K562 (cell line): ENCODE measurements around the gene WWP2. TPM values are rescaled to one million over a fixed set of nuclear protein-coding genes. Genes with fewer than 3 reads are reported as not detected.

Experiments used
- BDP1 ChIP-seq: IDR thresholded peaks from 3 replicates; pipeline ENCODE4 v1.6.1; 2011; ENCODE audit not compliant: insufficient read length, insufficient read depth
- BMI1 ChIP-seq: fragments of 150-350 bp; IDR thresholded peaks from 2 replicates; pipeline ENCODE4 v1.6.1; 2014; ENCODE audit warnings: low read length
- GATAD2B ChIP-seq: fragments of 450-650 bp; IDR thresholded peaks from 2 replicates; pipeline ENCODE4 v1.6.1; 2017; ENCODE audit warnings: mild to moderate bottlenecking, borderline replicate concordance
- JUN ChIP-seq, 2 experiments: sonication (generic) in 1 of 2; formaldehyde crosslinking in 1 of 2; IDR thresholded peaks; 2 replicates each; pipeline versions ENCODE4 v1.6.1 to v1.8.0; 2012 to 2022; ENCODE audit warnings: borderline replicate concordance in 2 of 2, mild to moderate bottlenecking in 2 of 2, improper control_type of control experiment in 1 of 2, low read depth in 1 of 2, low read length in 1 of 2, missing genetic modification reagents in 1 of 2
- JUND ChIP-seq, 2 experiments: IDR thresholded peaks; 2 replicates in 1 of 2; 3 replicates in 1 of 2; pipeline ENCODE4 v1.6.1; 2011; ENCODE audit warnings: borderline replicate concordance in 2 of 2, low read depth in 2 of 2, low read length in 2 of 2, improper control_type of control experiment in 1 of 2, missing biosample characterization in 1 of 2, missing genetic modification characterization in 1 of 2, missing genetic modification reagents in 1 of 2
- KLF13 ChIP-seq: fragments of 450-650 bp; IDR thresholded peaks from 2 replicates; pipeline ENCODE4 v1.6.1; 2016; ENCODE audit warnings: missing genetic modification characterization, low read depth, mild to moderate bottlenecking, missing compliant biosample characterization, moderate library complexity, borderline replicate concordance
- NR4A1 ChIP-seq, 2 experiments: fragments of 250-450 bp in 1 of 2; fragments of 450-650 bp in 1 of 2; sonication (Bioruptor Pico) in 1 of 2; IDR thresholded peaks; 2 replicates each; pipeline versions ENCODE4 v1.4.0 to v1.6.1; 2016 to 2020; ENCODE audit warnings: mild to moderate bottlenecking in 2 of 2, missing compliant biosample characterization in 1 of 2, missing genetic modification characterization in 1 of 2, moderate library complexity in 1 of 2
- PCBP1 ChIP-seq: fragments of 200-400 bp; formaldehyde crosslinking; IDR thresholded peaks from 2 replicates; pipeline ENCODE4 v1.6.1; 2018; ENCODE audit warnings: mild to moderate bottlenecking, low read depth, low read length; ENCODE audit not compliant: poor library complexity, severe bottlenecking
- POU5F1 ChIP-seq: fragments of 150-350 bp; IDR thresholded peaks from 2 replicates; pipeline ENCODE4 v1.6.1; 2014; ENCODE audit warnings: borderline replicate concordance, low read length, low read depth, mild to moderate bottlenecking; ENCODE audit not compliant: partially characterized antibody
- SOX6 ChIP-seq: fragments of 450-650 bp; IDR thresholded peaks from 2 replicates; pipeline ENCODE4 v1.6.1; 2014; ENCODE audit warnings: mild to moderate bottlenecking
- TAF9B ChIP-seq: fragments of 450-650 bp; IDR thresholded peaks from 2 replicates; pipeline ENCODE4 v1.6.1; 2018; ENCODE audit warnings: mild to moderate bottlenecking; ENCODE audit not compliant: partially characterized antibody
- ZNF232 ChIP-seq: sonication (generic); formaldehyde crosslinking; IDR thresholded peaks from 2 replicates; pipeline ENCODE4 v1.8.0; 2022; ENCODE audit warnings: mild to moderate bottlenecking, missing genetic modification reagents
- ZNF717 ChIP-seq: fragments of 250-450 bp; sonication (Bioruptor Pico); IDR thresholded peaks from 2 replicates; pipeline ENCODE4 v1.5.0; 2021
- polyA plus RNA-seq, 8 experiments: library from polyadenylated mRNA; depleted of rRNA in 4 of 8; stranded (reverse) in 5 of 8; unstranded in 3 of 8; fragments of >200 nt; fragmentation: Nextera tagmentation in 2 of 8; fragmentation: Illumina TruSeq in 1 of 8; extraction: Ambion mirVana in 2 of 8; extraction: Trizol in 1 of 8; gene quantifications; 2 replicates each; pipeline versions ENCODE4 v1.2.1 to v1.2.3, GENCODE V29; 2011 to 2014; ENCODE audit warnings: inconsistent platforms in 1 of 8, missing spikeins in 1 of 8
- total RNA-seq, 7 experiments: library from RNA; depleted of rRNA in 6 of 7; stranded (reverse); fragments of >200 nt in 6 of 7; fragmentation: Illumina TruSeq in 2 of 7; extraction: Trizol in 2 of 7; gene quantifications; 2 replicates each; pipeline versions ENCODE4 v1.2.1 to v1.2.3, GENCODE V29; 2011 to 2021; ENCODE audit warnings: low replicate concordance in 1 of 7
- TF ChIP-seq, protein P1 (sequence below): fragments of 450-650 bp; IDR thresholded peaks from 2 replicates; pipeline ENCODE4 v1.6.1; 2016; ENCODE audit warnings: borderline replicate concordance
- TF ChIP-seq, protein P2 (sequence below): fragments of 250-450 bp; sonication (Bioruptor Pico); IDR thresholded peaks from 2 replicates; pipeline ENCODE4 v1.8.0; 2022; ENCODE audit warnings: moderate library complexity, mild to moderate bottlenecking, inconsistent platforms
- TF ChIP-seq, protein P3 (sequence below): IDR thresholded peaks from 2 replicates; pipeline ENCODE4 v1.6.1; 2014; ENCODE audit warnings: antibody characterized with exemption
- TF ChIP-seq, protein P4 (sequence below): fragments of 250-450 bp; sonication (Bioruptor Pico); IDR thresholded peaks from 2 replicates; pipeline ENCODE4 v1.5.0; 2022; ENCODE audit warnings: mild to moderate bottlenecking
- TF ChIP-seq, protein P5 (sequence below): fragments of 450-650 bp; formaldehyde crosslinking; IDR thresholded peaks from 2 replicates; pipeline ENCODE4 v1.4.0; 2022; ENCODE audit warnings: missing genetic modification characterization

The WWP2 gene
- total and polyA plus RNA-seq, 9 of the 15 experiments (the other 6 are each of a cell fraction or from before 2014, with no cell fraction given) = 1.9 to 34.4 (median 14.6) TPM

DNA sequence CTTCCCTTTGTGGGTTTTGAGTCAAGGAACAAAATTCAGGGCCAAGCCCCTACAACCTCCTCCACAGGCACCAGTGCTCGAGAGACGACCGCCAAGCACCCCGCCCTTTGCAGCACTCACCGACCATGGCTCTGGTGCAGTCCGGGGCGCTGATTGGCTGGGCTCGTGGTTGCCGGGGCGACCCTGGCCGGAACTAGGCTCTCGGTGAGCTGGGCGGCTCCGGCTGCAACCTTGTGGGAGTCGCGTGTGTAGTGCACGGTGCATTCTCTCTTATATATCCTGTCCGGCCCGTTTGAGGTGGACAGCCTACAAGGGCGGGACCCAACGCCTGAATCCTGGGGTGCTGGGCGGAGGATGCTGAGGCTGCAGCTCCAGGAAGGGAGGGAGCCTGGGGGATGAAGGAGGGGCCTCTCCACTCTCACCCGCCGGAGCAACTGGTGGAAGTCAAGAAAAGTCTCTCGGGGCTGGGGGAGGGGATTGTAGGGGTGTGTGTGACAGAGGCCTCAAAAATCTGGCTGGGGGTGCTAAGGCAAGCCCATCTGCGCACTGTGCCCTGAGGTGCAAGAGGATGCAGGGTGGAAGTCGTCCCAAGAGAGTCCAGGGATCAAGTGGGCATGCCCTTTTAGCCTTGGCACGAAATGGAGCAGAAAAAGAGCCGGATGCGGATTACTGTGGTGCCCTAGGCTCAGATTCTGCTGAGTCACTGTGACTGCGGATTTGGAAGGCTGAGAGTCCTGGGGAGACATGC lies 35.6 kb upstream of the WWP2 start, which contains the start of gene NQO1 (continued):
- TF ChIP-seq, protein P1, sequence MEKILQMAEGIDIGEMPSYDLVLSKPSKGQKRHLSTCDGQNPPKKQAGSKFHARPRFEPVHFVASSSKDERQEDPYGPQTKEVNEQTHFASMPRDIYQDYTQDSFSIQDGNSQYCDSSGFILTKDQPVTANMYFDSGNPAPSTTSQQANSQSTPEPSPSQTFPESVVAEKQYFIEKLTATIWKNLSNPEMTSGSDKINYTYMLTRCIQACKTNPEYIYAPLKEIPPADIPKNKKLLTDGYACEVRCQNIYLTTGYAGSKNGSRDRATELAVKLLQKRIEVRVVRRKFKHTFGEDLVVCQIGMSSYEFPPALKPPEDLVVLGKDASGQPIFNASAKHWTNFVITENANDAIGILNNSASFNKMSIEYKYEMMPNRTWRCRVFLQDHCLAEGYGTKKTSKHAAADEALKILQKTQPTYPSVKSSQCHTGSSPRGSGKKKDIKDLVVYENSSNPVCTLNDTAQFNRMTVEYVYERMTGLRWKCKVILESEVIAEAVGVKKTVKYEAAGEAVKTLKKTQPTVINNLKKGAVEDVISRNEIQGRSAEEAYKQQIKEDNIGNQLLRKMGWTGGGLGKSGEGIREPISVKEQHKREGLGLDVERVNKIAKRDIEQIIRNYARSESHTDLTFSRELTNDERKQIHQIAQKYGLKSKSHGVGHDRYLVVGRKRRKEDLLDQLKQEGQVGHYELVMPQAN = peak; percentile 81; the same call in 1 of the 2 replicates
- no peak for TF ChIP-seq ZNF232 (CRISPR knock-in tag)
- TF ChIP-seq, protein P2, sequence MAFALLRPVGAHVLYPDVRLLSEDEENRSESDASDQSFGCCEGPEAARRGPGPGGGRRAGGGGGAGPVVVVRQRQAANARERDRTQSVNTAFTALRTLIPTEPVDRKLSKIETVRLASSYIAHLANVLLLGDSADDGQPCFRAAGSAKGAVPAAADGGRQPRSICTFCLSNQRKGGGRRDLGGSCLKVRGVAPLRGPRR (CRISPR knock-in tag) = no peak
- TF ChIP-seq TAF9B = peak; percentile 72
- TF ChIP-seq, protein P3, sequence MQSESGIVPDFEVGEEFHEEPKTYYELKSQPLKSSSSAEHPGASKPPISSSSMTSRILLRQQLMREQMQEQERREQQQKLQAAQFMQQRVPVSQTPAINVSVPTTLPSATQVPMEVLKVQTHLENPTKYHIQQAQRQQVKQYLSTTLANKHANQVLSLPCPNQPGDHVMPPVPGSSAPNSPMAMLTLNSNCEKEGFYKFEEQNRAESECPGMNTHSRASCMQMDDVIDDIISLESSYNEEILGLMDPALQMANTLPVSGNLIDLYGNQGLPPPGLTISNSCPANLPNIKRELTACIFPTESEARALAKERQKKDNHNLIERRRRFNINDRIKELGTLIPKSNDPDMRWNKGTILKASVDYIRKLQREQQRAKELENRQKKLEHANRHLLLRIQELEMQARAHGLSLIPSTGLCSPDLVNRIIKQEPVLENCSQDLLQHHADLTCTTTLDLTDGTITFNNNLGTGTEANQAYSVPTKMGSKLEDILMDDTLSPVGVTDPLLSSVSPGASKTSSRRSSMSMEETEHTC = peak; percentile 67; the same call in 1 of the 2 replicates
- TF ChIP-seq NR4A1 (CRISPR knock-in tag; IDR thresholded peaks at IDR 0.05) = no peak
- peak; percentile 61; the same call in 1 of the 2 replicates for TF ChIP-seq NR4A1 (tag; IDR thresholded peaks at IDR 0.05)
- TF ChIP-seq BMI1 = peak; percentile 90
- TF ChIP-seq JUND (IDR thresholded peaks at IDR 0.05; ENCODE audit: borderline replicate concordance, low read depth, low read length) = peak; percentile 50; the same call in 1 of the 2 replicates
- no peak; the same call in 2 of the 3 replicates for TF ChIP-seq JUND (tag; IDR thresholded peaks at IDR 0.05; ENCODE audit: borderline replicate concordance, low read depth, low read length)
- peak; percentile 45; the same call in 1 of the 2 replicates for TF ChIP-seq JUN (IDR thresholded peaks at IDR 0.05; ENCODE audit: borderline replicate concordance, low read depth, low read length)
- 0 out of 2 replicates have a peak, but pooled peaks have one; percentile 60 for TF ChIP-seq JUN (CRISPR knock-in tag; IDR thresholded peaks at IDR 0.05; ENCODE audit: borderline replicate concordance)
- TF ChIP-seq ZNF717 = no peak
- no peak for TF ChIP-seq BDP1
- TF ChIP-seq, protein P4, sequence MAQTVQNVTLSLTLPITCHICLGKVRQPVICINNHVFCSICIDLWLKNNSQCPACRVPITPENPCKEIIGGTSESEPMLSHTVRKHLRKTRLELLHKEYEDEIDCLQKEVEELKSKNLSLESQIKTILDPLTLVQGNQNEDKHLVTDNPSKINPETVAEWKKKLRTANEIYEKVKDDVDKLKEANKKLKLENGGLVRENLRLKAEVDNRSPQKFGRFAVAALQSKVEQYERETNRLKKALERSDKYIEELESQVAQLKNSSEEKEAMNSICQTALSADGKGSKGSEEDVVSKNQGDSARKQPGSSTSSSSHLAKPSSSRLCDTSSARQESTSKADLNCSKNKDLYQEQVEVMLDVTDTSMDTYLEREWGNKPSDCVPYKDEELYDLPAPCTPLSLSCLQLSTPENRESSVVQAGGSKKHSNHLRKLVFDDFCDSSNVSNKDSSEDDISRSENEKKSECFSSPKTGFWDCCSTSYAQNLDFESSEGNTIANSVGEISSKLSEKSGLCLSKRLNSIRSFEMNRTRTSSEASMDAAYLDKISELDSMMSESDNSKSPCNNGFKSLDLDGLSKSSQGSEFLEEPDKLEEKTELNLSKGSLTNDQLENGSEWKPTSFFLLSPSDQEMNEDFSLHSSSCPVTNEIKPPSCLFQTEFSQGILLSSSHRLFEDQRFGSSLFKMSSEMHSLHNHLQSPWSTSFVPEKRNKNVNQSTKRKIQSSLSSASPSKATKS = no peak
- TF ChIP-seq PCBP1 = peak; percentile 47
- TF ChIP-seq, protein P5, sequence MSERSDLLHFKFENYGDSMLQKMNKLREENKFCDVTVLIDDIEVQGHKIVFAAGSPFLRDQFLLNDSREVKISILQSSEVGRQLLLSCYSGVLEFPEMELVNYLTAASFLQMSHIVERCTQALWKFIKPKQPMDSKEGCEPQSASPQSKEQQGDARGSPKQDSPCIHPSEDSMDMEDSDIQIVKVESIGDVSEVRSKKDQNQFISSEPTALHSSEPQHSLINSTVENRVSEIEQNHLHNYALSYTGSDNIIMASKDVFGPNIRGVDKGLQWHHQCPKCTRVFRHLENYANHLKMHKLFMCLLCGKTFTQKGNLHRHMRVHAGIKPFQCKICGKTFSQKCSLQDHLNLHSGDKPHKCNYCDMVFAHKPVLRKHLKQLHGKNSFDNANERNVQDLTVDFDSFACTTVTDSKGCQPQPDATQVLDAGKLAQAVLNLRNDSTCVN (CRISPR knock-in tag) = no peak
- peak; percentile 53 for TF ChIP-seq SOX6
- TF ChIP-seq GATAD2B = no peak; the same call in 1 of the 2 replicates
- TF ChIP-seq KLF13 = no peak; the same call in 1 of the 2 replicates
- TF ChIP-seq POU5F1 = no peak
